ENCODE data around the gene IER5L.
"Not testable (repeated sequence)": the region's sequence is repeated elsewhere in the genome, so short reads cannot be mapped to it uniquely, and the experiment has no call there.

Gene IER5L

GRCh38 chr9:129178568-129179382 is 714 bp upstream of the IER5L start:
- no peak for DNase-seq

GRCh38 chr9:129177443-129177790 is 644 bp downstream of the IER5L start:
- no peak for DNase-seq

GRCh38 chr9:129176701-129177442 is 1.2 kb downstream of the IER5L start:
- DNase-seq = peak; percentile 12

GRCh38 chr9:129175825-129176633 is 2.0 kb downstream of the IER5L start:
- DNase-seq = peak; percentile 23

GRCh38 chr9:129175515-129175824 is 2.6 kb downstream of the IER5L start:
- no peak for DNase-seq

GRCh38 chr9:129174724-129175514 is 3.1 kb downstream of the IER5L start:
- DNase-seq = peak; percentile 18

GRCh38 chr9:129174102-129174723 is 3.8 kb downstream of the IER5L start:
- peak; percentile 80 for DNase-seq

GRCh38 chr9:129173296-129174101 is 4.6 kb downstream of the IER5L start:
- no peak for DNase-seq

- DNase-seq = no peak
Measured at GRCh38 chr9:129172816-129173215, 5.2 kb downstream of the IER5L start.

- no peak for DNase-seq
Measured at GRCh38 chr9:129171993-129172751, 5.9 kb downstream of the IER5L start.

GRCh38 chr9:129170229-129170628 is 7.8 kb downstream of the IER5L start:
- no peak for DNase-seq

GRCh38 chr9:129166623-129167557 is 11.2 kb downstream of the IER5L start:
- DNase-seq = no peak

GRCh38 chr9:129165198-129165597 is 12.9 kb downstream of the IER5L start:
- no peak for DNase-seq

- DNase-seq = no peak
Measured at GRCh38 chr9:129164246-129164930, 13.7 kb downstream of the IER5L start.

GRCh38 chr9:129163753-129164152 is 14.3 kb downstream of the IER5L start:
- DNase-seq = no peak

- DNase-seq = not testable (repeated sequence)
Measured at GRCh38 chr9:129163198-129163670, 14.8 kb downstream of the IER5L start.

- DNase-seq = no peak
Measured at GRCh38 chr9:129162497-129163197, 15.4 kb downstream of the IER5L start.

- DNase-seq = no peak
Measured at GRCh38 chr9:129161534-129161837, 16.6 kb downstream of the IER5L start.
